H9 (cell line): ENCODE results near the gene RPS4Y1. TPM values are rescaled to one million over a fixed set of nuclear protein-coding genes. Genes with fewer than 3 reads are reported as not detected.
"Not testable (repeated sequence)": the region's sequence is repeated elsewhere in the genome, so short reads cannot be mapped to it uniquely, and the experiment has no call there.

Source experiments
- DNase-seq: peaks from one replicate; pipeline ENCODE4 v3.0.0-alpha.2; 2017
- H2AFZ ChIP-seq: one replicate; pipeline ENCODE4 v1.6.1; 2013; ENCODE audit warnings: mild to moderate bottlenecking, low read length, control low read depth, moderate library complexity
- H2AK5ac ChIP-seq: 2 replicates; pipeline ENCODE4 v1.6.1; 2013; ENCODE audit warnings: low read length, control low read depth, mixed read lengths; ENCODE audit not compliant: insufficient read length
- H2BK120ac ChIP-seq: one replicate; pipeline ENCODE4 v1.6.1; 2013; ENCODE audit warnings: low read depth, mild to moderate bottlenecking, low read length, control low read depth, inconsistent platforms; ENCODE audit not compliant: poor library complexity, severe bottlenecking
- H2BK12ac ChIP-seq: 2 replicates; pipeline ENCODE4 v1.6.1; 2013; ENCODE audit warnings: low read length, control low read depth, mixed read lengths, low read depth; ENCODE audit not compliant: insufficient read length
- H2BK15ac ChIP-seq: 2 replicates; pipeline ENCODE4 v1.6.1; 2013; ENCODE audit warnings: low read depth, low read length, control low read depth
- H2BK20ac ChIP-seq: one replicate; pipeline ENCODE4 v1.6.1; 2013; ENCODE audit warnings: low read depth, mild to moderate bottlenecking, low read length, control low read depth, inconsistent platforms; ENCODE audit not compliant: poor library complexity, severe bottlenecking
- H2BK5ac ChIP-seq: 2 replicates; pipeline ENCODE4 v1.6.1; 2013; ENCODE audit warnings: low read length, control low read depth, mixed read lengths; ENCODE audit not compliant: insufficient read length
- H3K14ac ChIP-seq: 2 replicates; pipeline ENCODE4 v1.6.1; 2013; ENCODE audit warnings: low read length, control low read depth; ENCODE audit not compliant: insufficient read depth
- H3K18ac ChIP-seq: 2 replicates; pipeline ENCODE4 v1.6.1; 2013; ENCODE audit warnings: low read depth, mild to moderate bottlenecking, mixed read lengths, low read length, control low read depth; ENCODE audit not compliant: insufficient read length
- H3K23ac ChIP-seq: 2 replicates; pipeline ENCODE4 v1.6.1; 2013; ENCODE audit warnings: low read length, control low read depth, mixed read lengths, low read depth; ENCODE audit not compliant: insufficient read length
- H3K23me2 ChIP-seq: 2 replicates; pipeline ENCODE4 v1.6.1; 2013; ENCODE audit warnings: low read depth, mild to moderate bottlenecking, mixed read lengths, low read length, control low read depth; ENCODE audit not compliant: insufficient read length, poor library complexity, severe bottlenecking
- H3K27ac ChIP-seq: 2 replicates; pipeline ENCODE4 v1.5.1; 2013; ENCODE audit warnings: low read length, control low read depth, mixed read lengths, low read depth; ENCODE audit not compliant: insufficient read length
- H3K27me3 ChIP-seq: 2 replicates; pipeline ENCODE4 v1.6.1; 2013; ENCODE audit warnings: low read length, control low read depth, inconsistent platforms; ENCODE audit not compliant: insufficient read depth
- H3K4ac ChIP-seq: 2 replicates; pipeline ENCODE4 v1.6.1; 2013; ENCODE audit warnings: low read depth, mild to moderate bottlenecking, control low read depth, inconsistent platforms, low read length, moderate library complexity
- H3K4me1 ChIP-seq: 2 replicates; pipeline ENCODE4 v1.6.1; 2013; ENCODE audit warnings: low read length, control low read depth, inconsistent platforms; ENCODE audit not compliant: insufficient read depth
- H3K4me2 ChIP-seq: 2 replicates; pipeline ENCODE4 v1.6.1; 2013; ENCODE audit warnings: low read length, control low read depth, mixed read lengths; ENCODE audit not compliant: insufficient read length, insufficient read depth
- H3K56ac ChIP-seq: 2 replicates; pipeline ENCODE4 v1.6.1; 2013; ENCODE audit warnings: low read depth, mild to moderate bottlenecking, mixed read lengths, low read length, control low read depth; ENCODE audit not compliant: insufficient read length
- H3K79me1 ChIP-seq: 2 replicates; pipeline ENCODE4 v1.6.1; 2013; ENCODE audit warnings: low read depth, mild to moderate bottlenecking, moderate library complexity, low read length, control low read depth, inconsistent platforms; ENCODE audit not compliant: insufficient read depth, poor library complexity, severe bottlenecking
- H3K79me2 ChIP-seq: 2 replicates; pipeline ENCODE4 v1.6.1; 2013; ENCODE audit warnings: low read length, control low read depth, inconsistent platforms; ENCODE audit not compliant: insufficient read depth
- H3K9ac ChIP-seq: 2 replicates; pipeline ENCODE4 v1.6.1; 2013; ENCODE audit warnings: low read length, control low read depth, mixed read lengths; ENCODE audit not compliant: insufficient read length; ENCODE audit errors: extremely low read depth
- H3K9me3 ChIP-seq: one replicate; pipeline ENCODE4 v1.6.1; 2013; ENCODE audit warnings: low read depth, low read length, inconsistent platforms; ENCODE audit not compliant: control insufficient read depth
- H3T11ph ChIP-seq: one replicate; pipeline ENCODE4 v1.6.1; 2013; ENCODE audit warnings: mild to moderate bottlenecking, low read length, control low read depth, inconsistent platforms
- H4K20me1 ChIP-seq: one replicate; pipeline ENCODE4 v1.6.1; 2013; ENCODE audit not compliant: control insufficient read depth, insufficient read length, insufficient read depth
- H4K5ac ChIP-seq: 2 replicates; pipeline ENCODE4 v1.6.1; 2013; ENCODE audit warnings: low read depth, mild to moderate bottlenecking, mixed read lengths, low read length, control low read depth; ENCODE audit not compliant: insufficient read length
- H4K8ac ChIP-seq: replicated peaks from 2 replicates; pipeline ENCODE4 v1.6.1; 2013; ENCODE audit warnings: low read length, control low read depth, mixed read lengths, low read depth; ENCODE audit not compliant: insufficient read length
- H4K91ac ChIP-seq: 2 replicates; pipeline ENCODE4 v1.6.1; 2013; ENCODE audit warnings: low read depth, mild to moderate bottlenecking, moderate library complexity, mixed read lengths, low read length, control low read depth; ENCODE audit not compliant: insufficient read length
- H3K27ac Mint-ChIP-seq, 3 experiments: 2 replicates in 2 of 3; 3 replicates in 1 of 3; pipeline ENCODE4 v1.8.0; 2020 to 2021; ENCODE audit warnings: mixed read lengths in 3 of 3, mild to moderate bottlenecking in 1 of 3, moderate library complexity in 1 of 3
- H3K27me3 Mint-ChIP-seq: 2 replicates; pipeline ENCODE4 v1.8.0; 2021; ENCODE audit warnings: low read depth, mild to moderate bottlenecking, moderate library complexity, mixed read lengths
- H3K36me3 Mint-ChIP-seq, 3 experiments: 2 replicates in 2 of 3; 3 replicates in 1 of 3; pipeline ENCODE4 v1.8.0; 2020 to 2021; ENCODE audit warnings: low read depth in 3 of 3, mixed read lengths in 3 of 3; ENCODE audit not compliant: insufficient read depth in 1 of 3
- H3K4me1 Mint-ChIP-seq, 2 experiments: 2 replicates each; pipeline ENCODE4 v1.8.0; 2020; ENCODE audit warnings: mixed read lengths in 2 of 2
- H3K4me3 Mint-ChIP-seq, 2 experiments: 2 replicates in 1 of 2; 3 replicates in 1 of 2; pipeline ENCODE4 v1.8.0; 2020 to 2021; ENCODE audit warnings: mild to moderate bottlenecking in 2 of 2, mixed read lengths in 2 of 2, moderate library complexity in 1 of 2
- H3K9me3 Mint-ChIP-seq, 2 experiments: 2 replicates in 1 of 2; 3 replicates in 1 of 2; pipeline ENCODE4 v1.8.0; 2020; ENCODE audit warnings: mild to moderate bottlenecking in 2 of 2, mixed read lengths in 2 of 2, moderate library complexity in 1 of 2
- WGBS: extraction: QIAGEN DNeasy Blood & Tissue Kit; methylation state at CpG from one replicate; pipeline ENCODE4 v1.1.7; 2013; ENCODE audit warnings: missing lambda C conversion rate, low lambda C conversion rate, mixed read lengths; ENCODE audit not compliant: insufficient read length; ENCODE audit errors: extremely low coverage; 5-methylcytosine and 5-hydroxymethylcytosine counted together
- total RNA-seq: library from RNA; stranded (reverse); gene quantifications from 2 replicates; pipeline ENCODE4 v1.2.1, GENCODE V29; 2021
- TF ChIP-seq, protein P1 (sequence below): fragments of 200-600 bp; sonication (generic); conservative IDR thresholded peaks from 3 replicates; pipeline ENCODE4 v1.8.0; 2021; ENCODE audit warnings: antibody characterized with exemption, mild to moderate bottlenecking

Gene RPS4Y1
- total RNA-seq, 1 experiment from 2014 or later, result not detected

DNA sequence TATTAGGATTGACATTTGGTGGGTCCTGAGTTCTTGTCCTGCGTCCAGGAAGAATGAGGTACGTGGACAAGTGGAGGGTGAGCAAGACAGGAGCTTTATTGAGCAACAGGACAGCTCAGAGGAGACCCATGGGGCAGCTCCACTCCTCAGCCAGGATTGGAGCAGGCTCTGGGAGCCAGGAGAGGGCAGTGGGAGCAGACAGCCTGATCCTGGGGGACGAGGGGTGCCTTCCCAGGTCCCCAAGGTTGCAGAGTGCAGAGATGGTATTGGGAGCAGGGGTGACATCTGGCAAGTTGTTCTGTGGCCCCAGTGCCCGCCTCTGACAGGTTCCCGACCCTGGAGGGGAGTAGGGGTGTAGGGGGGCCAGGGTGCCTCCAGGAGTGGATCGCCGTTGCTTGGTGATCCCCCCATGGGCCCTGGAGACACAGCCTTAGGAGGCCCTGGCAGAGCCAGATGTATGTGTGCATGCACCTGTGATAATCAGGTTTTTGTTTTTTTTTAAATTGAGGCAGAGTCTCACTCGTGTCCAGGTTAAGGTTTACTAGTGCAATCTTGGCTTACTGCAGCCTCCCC, 26.7 kb downstream of the RPS4Y1 start:
- no peak overlapping the region for H2BK20ac ChIP-seq
- Mint-ChIP-seq H3K9me3 (no peaks in the 10 kb centered on the region), H3K27ac (no peak overlapping the region), H3K36me3 (no peaks in the 10 kb centered on the region), H3K4me1 (no peaks in the 10 kb centered on the region), H3K4me3 (no peak overlapping the region), H3K27me3 (no peaks in the 10 kb centered on the region)
- no peak overlapping the region for H3K14ac ChIP-seq
- no peaks in the 10 kb centered on the region for H3K79me1 ChIP-seq
- no peak overlapping the region for H4K91ac ChIP-seq
- H2AFZ ChIP-seq, result no peak overlapping the region
- no peak overlapping the region for H2BK5ac ChIP-seq
- no peak overlapping the region for H2BK12ac ChIP-seq
- H3K56ac ChIP-seq, result no peak overlapping the region
- no peak overlapping the region for H2BK15ac ChIP-seq
- H3K23me2 ChIP-seq, result no peaks in the 10 kb centered on the region
- TF ChIP-seq, protein P1, sequence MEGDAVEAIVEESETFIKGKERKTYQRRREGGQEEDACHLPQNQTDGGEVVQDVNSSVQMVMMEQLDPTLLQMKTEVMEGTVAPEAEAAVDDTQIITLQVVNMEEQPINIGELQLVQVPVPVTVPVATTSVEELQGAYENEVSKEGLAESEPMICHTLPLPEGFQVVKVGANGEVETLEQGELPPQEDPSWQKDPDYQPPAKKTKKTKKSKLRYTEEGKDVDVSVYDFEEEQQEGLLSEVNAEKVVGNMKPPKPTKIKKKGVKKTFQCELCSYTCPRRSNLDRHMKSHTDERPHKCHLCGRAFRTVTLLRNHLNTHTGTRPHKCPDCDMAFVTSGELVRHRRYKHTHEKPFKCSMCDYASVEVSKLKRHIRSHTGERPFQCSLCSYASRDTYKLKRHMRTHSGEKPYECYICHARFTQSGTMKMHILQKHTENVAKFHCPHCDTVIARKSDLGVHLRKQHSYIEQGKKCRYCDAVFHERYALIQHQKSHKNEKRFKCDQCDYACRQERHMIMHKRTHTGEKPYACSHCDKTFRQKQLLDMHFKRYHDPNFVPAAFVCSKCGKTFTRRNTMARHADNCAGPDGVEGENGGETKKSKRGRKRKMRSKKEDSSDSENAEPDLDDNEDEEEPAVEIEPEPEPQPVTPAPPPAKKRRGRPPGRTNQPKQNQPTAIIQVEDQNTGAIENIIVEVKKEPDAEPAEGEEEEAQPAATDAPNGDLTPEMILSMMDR, result no peak
- no peak overlapping the region for H3K4ac ChIP-seq
- DNase-seq, result no peak
- H3T11ph ChIP-seq, result no peak overlapping the region
- WGBS, result no CpG with 5 or more reads among the region's 8 CpGs
- no peak overlapping the region for H3K4me2 ChIP-seq
- H2BK120ac ChIP-seq, result no peak overlapping the region
- H3K4me1 ChIP-seq, result no peaks in the 10 kb centered on the region
- H4K20me1 ChIP-seq, result no peaks in the 10 kb centered on the region
- H3K79me2 ChIP-seq, result no peaks in the 10 kb centered on the region
- no peak overlapping the region for H3K27ac ChIP-seq
- H4K8ac ChIP-seq, result no peak overlapping the region
- H3K18ac ChIP-seq, result no peak overlapping the region
- no peaks in the 10 kb centered on the region for H3K9me3 ChIP-seq
- no peak overlapping the region for H3K9ac ChIP-seq
- no peak overlapping the region for H2AK5ac ChIP-seq
- no peaks in the 10 kb centered on the region for H3K27me3 ChIP-seq
- no peak overlapping the region for H3K23ac ChIP-seq
- H4K5ac ChIP-seq, result no peak overlapping the region

DNA sequence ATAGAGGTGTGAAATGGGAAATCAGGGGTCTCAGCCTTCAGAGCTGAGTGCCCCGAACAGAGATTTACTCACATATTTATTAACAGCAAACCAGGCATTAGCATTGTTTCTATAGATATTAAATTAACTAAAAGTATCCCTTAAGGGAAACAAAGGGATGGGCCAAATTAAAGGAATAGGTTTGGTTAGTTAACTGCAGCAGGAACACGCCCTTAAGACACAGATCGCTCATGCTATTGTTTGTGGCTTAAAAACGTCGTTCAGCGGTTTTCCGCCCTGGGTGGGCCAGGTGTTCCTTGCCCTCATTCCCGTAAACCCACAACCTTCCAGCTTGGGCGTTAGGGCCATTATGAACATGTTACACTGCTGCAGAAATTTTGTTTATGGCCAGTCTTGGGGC, 30.8 kb downstream of the RPS4Y1 start:
- H3K23me2 ChIP-seq, H4K5ac ChIP-seq, H3K23ac ChIP-seq, H3K27ac Mint-ChIP-seq, H2BK15ac ChIP-seq, H4K8ac ChIP-seq, H3K27me3 ChIP-seq, H3K27ac ChIP-seq, H3K4me1 ChIP-seq, H3K18ac ChIP-seq, H2BK120ac ChIP-seq, H3K4me1 Mint-ChIP-seq, H3K4me3 Mint-ChIP-seq, H3K36me3 Mint-ChIP-seq, H2AK5ac ChIP-seq, H2BK5ac ChIP-seq, H3K4ac ChIP-seq, H3K79me1 ChIP-seq, H3K14ac ChIP-seq, H2BK20ac ChIP-seq, H4K20me1 ChIP-seq, H3K9ac ChIP-seq, H3K9me3 ChIP-seq, H3K56ac ChIP-seq, H3K9me3 Mint-ChIP-seq, DNase-seq, H2AFZ ChIP-seq, H3K4me2 ChIP-seq, H2BK12ac ChIP-seq, H4K91ac ChIP-seq, H3K27me3 Mint-ChIP-seq, H3K79me2 ChIP-seq, H3T11ph ChIP-seq: not testable (repeated sequence)
- no CpG with 5 or more reads among the region's 9 CpGs for WGBS
